GM18868 (cell line): Measurements from ENCODE around the gene SPATA46.
"Not testable (repeated sequence)": the region's sequence is repeated elsewhere in the genome, so short reads cannot be mapped to it uniquely, and the experiment has no call there.

Experiments
- ATAC-seq: cut with Tn5 transposase; IDR thresholded peaks from one replicate; pipeline ENCODE4 v1.9.1; 2021; ENCODE audit warnings: mild to moderate bottlenecking, moderate library complexity; ENCODE audit not compliant: unreplicated experiment

Gene SPATA46, protein sequence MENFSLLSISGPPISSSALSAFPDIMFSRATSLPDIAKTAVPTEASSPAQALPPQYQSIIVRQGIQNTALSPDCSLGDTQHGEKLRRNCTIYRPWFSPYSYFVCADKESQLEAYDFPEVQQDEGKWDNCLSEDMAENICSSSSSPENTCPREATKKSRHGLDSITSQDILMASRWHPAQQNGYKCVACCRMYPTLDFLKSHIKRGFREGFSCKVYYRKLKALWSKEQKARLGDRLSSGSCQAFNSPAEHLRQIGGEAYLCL

DNA sequence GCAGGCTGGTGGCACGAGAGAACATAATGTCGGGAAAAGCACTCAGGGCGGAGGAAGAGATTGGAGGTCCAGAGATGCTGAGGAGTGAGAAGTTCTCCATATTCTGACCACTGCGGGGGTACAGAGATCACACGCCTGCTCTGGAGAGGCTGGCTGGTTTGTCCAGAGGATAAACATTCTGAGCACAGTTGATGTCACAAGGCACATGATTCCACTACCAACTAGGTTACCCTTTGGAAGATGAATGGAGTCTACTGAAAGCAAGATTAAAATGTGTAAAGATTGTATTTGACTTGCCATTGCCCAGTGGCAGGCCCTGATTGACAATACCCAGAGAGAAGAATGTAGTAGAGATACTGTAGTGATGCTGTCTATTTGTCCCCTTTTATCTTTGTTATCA is at the start of gene SPATA46:
Gene SPATA46 (minus strand): TSS at position 164 of the 400 bp plus-strand sequence. CDS start 64 bp downstream, at position 100.
- ATAC-seq: no peak

DNA sequence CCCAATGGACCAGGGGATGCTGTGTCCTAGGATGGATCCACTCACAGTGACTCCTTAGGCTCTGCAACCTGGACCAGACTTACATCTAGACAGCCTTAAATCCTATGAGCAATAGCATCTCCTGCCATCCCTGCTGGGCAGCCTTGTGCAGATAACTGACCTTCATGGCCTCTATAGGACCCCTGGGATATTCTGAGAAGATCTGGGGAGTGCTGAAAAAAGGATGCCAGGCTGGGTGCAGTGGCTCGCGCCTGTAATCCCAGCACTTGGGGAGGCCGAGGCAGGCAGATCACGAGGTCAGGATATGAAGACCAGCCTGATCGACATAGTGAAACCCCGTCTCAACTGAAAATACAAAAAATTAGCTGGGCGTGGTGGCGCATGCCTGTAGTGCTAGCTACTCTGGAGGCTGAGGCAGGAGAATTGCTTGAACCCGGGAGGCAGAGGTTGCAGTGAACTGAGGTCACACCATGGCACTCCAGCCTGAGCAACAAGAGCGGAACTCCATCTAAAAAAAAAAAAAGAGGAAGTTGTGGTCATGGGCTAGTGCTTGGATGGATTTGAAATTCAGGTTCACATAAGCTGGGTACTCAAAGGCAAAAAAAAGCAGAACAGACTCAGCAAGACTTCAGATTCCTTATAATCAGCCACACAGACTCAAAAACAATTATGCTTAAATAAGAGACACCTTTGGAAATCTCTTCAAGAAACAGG is 46.2 kb upstream of the SPATA46 start:
- no peak for ATAC-seq

- no peak for ATAC-seq
Measured at GRCh38 chr1:162421258-162422164, 44.9 kb upstream of the SPATA46 start.

DNA sequence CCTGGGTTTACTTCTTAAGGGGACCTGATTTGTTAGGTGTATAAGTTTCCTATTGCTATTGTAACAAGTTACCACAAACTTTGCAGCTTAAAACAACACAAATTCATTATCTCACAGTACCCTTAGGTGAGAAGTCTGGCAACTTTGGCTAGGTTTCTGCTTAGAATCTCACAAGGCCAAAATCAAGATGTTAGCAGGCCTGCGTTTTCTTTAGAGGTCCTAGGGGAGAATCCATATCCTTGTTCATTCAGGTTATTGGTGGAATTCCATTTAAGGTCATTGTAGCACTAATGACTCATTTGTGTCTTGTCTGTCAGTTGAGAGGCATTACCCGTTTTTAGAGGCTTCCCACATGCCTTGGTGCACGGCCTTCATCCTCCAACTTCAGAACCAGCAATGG is 43.5 kb upstream of the SPATA46 start:
- ATAC-seq: no peak

DNA sequence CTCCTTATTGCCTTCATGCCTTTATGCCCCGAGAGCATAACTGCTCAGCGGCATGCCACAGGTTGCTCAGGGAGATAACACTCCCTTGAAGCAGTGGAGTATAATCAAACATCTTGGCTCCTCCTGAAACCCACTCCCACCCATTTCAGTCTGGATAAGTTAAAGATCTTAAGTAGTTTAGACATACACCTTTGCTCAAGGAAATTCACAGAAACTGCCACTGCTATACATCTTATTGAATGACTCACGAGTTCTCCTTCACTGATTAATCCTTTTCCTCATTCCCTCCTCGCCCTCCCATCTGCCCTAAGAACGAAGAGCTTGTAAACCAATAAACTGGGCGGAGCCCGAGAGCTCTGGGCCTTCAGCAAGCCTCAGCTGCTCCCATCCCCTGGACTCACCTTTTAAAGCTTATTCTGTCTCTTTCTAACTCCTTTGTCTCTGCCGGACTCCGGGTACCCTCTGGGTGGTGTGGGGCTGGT is 42.8 kb upstream of the SPATA46 start:
- not testable (repeated sequence) for ATAC-seq

DNA sequence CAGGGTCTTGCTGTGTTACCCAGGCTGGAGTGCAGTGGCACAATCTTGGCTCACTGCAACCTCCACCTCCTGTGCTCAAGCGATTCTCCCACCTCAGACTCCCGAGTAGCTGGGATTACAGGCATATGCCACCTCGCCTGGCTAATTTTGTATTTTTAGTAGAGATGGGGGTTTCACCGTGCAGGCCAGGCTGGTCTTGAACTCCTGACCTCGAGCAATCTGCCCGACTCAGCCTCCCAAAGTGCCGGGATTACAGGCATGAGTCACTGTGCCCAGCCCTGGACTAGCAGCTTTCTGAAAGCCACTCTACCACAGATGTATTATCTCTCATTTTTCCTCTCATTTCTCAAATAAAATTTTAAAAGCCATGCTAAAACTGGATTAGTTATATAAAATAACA is 41.9 kb upstream of the SPATA46 start:
- not testable (repeated sequence) for ATAC-seq

GRCh38 chr1:162417650-162418049 is 41.0 kb upstream of the SPATA46 start:
- ATAC-seq: no peak

DNA sequence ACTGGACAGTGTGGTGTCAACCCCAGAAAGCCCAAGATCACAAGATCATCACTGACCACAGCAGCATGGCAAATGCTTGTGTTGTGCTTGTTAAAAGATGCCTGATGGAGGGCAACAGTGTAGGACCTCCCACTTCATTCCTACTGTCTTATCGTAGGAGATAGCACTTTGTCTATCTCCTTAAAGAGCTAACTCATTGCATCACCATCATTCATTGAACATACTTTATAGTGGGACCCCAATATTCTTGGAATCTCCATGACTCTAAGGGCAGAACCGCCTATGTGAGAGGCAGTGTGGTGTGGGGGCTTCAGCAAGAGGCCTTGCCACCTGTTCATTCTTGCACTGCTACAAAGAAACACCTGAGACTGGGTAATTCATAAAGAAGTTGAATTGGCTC is 40.3 kb upstream of the SPATA46 start:
- ATAC-seq: no peak

DNA sequence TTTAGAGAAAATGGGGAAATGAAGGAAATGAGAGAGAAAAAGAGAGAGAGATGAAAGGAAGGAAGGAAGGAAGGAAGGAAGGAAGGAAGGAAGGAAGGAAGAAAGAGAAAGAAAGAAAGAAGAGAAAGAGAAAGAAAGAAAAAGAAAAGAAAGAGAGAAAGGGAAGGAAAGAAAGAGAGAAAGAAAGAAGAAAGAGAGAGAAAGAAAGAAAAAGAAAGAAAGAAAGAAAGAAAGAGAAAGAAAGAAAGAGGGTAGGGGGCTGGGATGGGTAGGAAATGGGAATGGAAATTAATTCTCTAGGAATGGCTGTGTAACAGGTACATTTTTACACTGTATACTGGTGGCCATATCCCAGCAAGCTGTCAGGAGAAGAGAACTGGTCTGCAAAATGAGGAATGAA is 39.6 kb upstream of the SPATA46 start:
- ATAC-seq: no peak

DNA sequence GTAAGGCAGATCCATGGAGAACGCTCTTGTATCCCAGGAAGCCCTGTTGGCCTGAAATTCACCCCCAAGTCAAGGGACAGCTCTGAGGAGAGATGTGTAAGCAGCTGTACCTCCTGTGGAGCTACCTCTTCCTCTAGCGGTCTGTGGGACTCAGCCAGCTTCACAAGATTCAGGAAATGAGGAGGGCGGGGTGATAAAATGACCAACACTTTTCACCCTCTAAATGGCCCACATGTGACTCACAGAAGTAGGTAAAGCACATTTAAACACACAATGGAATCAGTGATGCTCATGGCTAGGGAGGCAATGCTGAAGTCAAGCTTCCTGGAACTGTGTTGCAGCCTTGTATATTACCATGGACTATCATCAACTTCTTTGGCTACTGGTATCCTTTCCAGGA is 35.3 kb upstream of the SPATA46 start, which contains the start of gene SH2D1B:
Gene SH2D1B (minus strand): TSS at position 135 of the 400 bp plus-strand sequence. CDS start 120 bp downstream, at position 15.
- ATAC-seq: no peak

DNA sequence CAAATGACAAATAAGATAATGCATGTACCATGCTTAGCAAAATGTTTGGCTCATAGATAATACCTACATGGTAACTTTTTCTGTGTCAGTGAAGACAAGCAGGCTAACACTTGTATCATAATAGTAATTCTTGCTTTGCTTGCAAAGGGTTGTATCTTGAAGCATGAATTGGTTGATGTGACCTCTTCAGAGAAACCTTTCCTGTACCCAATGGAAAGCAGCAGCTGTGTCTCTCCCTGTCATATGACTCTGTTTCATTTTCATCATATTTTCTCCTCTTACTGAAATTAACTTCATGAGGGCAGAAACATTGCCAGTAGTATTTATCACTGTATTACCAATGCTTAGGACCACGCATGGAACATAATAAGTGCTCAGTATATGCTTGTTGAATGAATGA is 30.9 kb upstream of the SPATA46 start:
- ATAC-seq: no peak

GRCh38 chr1:162406811-162407210 is 30.2 kb upstream of the SPATA46 start:
- no peak for ATAC-seq

DNA sequence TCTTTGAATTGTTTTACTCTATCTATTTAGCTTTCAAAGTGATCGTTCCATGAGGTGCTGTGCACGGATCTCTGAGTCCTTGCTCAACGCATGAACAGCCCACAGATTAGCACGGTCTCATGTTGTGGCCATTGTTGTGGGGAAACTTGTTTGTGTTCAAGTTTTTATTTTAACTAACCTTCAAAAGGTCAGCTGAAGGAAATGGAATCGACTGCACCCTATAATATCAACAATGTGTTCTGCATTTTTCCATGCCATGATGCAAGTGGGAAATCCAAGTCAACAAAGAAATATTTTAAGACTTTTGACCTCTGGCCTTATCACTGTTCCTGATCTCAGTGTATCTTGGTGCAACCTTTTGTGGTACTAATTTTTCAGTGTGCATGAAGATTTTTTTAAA is 29.1 kb upstream of the SPATA46 start:
- no peak for ATAC-seq

DNA sequence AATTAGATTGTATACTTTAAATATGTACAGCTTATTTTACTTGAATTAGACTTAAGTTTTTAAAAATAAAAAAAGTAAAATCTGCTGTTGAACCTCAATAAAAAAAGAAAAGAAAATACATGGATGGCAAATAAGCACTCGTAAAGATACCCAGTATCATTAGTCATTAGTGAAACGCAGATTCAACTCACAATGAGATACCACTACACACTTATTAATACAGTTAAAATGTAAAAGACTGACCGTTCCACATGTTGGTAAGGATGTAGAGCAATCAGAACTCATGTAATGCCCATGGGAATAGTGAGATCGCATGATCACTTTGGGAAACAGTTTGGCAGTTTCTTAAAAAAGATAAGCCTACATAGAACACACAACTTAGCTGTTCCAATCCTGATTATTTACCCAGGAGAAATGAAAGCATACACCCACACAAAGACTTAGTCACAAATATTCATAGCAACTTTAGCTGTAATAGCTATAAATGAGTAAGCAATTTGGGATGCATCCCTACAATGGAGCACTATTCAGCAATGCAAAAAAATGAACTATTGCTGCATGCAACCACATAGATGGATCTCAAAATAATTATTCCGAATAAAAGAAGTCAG is 28.0 kb upstream of the SPATA46 start:
- no peak for ATAC-seq

DNA sequence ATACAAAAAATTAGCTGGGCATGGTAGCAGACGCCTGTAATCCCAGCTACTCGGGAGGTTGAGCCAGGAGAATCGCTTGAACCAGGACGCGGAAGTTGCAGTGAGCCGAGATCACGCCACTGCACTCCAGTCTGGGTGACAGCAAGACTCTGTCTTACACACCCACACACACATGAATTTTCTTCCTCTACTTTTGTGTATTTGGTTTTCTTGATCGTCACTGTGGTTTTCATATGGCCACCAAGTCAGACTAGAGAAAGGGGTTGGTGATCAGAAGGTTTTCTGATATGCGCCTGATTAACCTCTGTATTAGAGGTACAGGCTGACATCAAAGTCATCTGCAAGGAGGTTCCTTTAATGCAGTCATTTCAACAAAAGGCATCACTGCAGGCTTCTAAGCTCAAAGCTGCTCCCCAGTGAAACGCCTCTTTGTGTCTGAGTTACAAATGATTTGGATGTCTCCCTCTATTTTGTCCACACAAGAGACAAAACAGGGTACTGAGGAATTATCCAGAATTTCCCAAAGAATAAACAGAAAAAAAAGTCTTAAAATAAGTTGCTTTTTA is 24.2 kb upstream of the SPATA46 start:
- no peak for ATAC-seq

DNA sequence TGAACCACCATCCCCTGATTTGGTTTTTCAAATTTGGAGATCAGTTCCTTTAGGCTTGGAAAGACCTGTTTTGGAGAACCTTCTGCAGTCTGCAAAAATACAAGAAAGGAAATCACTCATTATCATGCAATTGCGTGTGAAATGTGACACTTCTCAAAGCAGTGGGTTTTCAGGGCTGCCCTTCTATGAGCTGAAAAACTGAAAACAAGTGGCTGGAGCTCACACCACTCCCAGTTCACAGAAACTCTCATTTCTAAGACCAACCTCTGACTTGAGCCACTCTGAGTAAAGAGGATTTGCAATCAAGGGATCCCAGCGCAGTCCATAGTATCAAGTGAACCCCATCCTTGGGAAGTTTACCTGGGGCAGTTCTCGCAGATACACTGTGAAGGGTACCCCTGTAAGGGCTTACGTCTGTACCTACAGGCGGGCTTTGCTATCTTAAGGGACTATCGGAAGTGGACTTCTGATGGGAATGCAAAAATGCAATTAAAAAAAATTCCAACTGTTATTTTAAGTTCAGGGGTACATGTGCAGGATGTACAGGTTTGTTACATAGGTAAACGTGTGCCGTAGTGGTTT is 22.4 kb upstream of the SPATA46 start:
- ATAC-seq: no peak

GRCh38 chr1:162397943-162398560 is 21.4 kb upstream of the SPATA46 start:
- ATAC-seq: no peak

- no peak for ATAC-seq
Measured at GRCh38 chr1:162397039-162397448, 20.4 kb upstream of the SPATA46 start.

- ATAC-seq: no peak
Measured at GRCh38 chr1:162396201-162396906, 19.7 kb upstream of the SPATA46 start.
